ENCODE results near the gene SAMM50. TPM values are rescaled to one million over a fixed set of nuclear protein-coding genes. Genes with fewer than 3 reads are reported as not detected.

Gene SAMM50
- total RNA-seq, 1 experiment from 2014 or later, result 67.2 TPM

DNA sequence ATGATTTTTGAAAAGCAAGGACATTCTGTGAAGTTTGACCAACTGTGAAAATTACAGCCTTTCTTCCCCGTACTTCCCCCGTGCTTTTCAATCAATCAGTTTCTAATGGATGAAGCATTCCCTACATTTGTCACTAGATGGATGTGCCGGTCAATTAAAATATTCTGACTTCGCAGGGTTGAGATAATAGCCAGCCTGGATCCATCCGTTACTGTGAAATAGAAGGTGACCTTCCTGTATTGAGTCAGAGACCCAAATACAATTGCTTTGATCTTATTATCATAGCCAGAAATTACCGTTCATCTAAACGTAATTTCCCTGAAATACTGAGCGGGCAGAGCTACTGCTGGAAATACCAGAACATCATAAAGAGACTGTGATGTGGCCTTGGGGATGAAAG is 47.8 kb downstream of the SAMM50 start:
- no TSS peak for BruUV-seq (replicated peaks)
- intact Hi-C loops (cut with micrococcal nuclease; ENCODE audit: unreplicated experiment), result no loop called here
- ChIA-PET CTCF (no interaction called here), POLR2A (ENCODE audit: low non-redundant PET) (no interaction called here)
- Histone ChIP-seq H3K36me3 (ENCODE audit: insufficient read depth, low read length, poor library complexity, severe bottlenecking) (peaks cover 4% of the 10 kb centered on the region), H3K4me1 (ENCODE audit: insufficient read depth, low read length, poor library complexity, severe bottlenecking) (no peaks in the 10 kb centered on the region), H3K27me3 (replicated peaks; ENCODE audit: insufficient read depth, low read depth, low read length, poor library complexity) (no peaks in the 10 kb centered on the region), H3K4me3 (ENCODE audit: low read depth, low read length, poor library complexity, severe bottlenecking) (no peak overlapping the region), H3K9me3 (ENCODE audit: low read depth, low read length, poor library complexity, severe bottlenecking) (no peaks in the 10 kb centered on the region), H3K27ac (ENCODE audit: low read depth, low read length, poor library complexity, severe bottlenecking) (no peak overlapping the region)
- no peak for TF ChIP-seq EZH2 (IDR thresholded peaks at IDR 0.05; ENCODE audit: borderline replicate concordance, low read depth, low read length, poor library complexity, severe bottlenecking)
- TF ChIP-seq, protein P1, sequence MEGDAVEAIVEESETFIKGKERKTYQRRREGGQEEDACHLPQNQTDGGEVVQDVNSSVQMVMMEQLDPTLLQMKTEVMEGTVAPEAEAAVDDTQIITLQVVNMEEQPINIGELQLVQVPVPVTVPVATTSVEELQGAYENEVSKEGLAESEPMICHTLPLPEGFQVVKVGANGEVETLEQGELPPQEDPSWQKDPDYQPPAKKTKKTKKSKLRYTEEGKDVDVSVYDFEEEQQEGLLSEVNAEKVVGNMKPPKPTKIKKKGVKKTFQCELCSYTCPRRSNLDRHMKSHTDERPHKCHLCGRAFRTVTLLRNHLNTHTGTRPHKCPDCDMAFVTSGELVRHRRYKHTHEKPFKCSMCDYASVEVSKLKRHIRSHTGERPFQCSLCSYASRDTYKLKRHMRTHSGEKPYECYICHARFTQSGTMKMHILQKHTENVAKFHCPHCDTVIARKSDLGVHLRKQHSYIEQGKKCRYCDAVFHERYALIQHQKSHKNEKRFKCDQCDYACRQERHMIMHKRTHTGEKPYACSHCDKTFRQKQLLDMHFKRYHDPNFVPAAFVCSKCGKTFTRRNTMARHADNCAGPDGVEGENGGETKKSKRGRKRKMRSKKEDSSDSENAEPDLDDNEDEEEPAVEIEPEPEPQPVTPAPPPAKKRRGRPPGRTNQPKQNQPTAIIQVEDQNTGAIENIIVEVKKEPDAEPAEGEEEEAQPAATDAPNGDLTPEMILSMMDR (conservative IDR thresholded peaks at IDR 0.05; ENCODE audit: low read depth, low read length), result no peak
- no peak for DNase-seq (ENCODE audit: low spot score)

DNA sequence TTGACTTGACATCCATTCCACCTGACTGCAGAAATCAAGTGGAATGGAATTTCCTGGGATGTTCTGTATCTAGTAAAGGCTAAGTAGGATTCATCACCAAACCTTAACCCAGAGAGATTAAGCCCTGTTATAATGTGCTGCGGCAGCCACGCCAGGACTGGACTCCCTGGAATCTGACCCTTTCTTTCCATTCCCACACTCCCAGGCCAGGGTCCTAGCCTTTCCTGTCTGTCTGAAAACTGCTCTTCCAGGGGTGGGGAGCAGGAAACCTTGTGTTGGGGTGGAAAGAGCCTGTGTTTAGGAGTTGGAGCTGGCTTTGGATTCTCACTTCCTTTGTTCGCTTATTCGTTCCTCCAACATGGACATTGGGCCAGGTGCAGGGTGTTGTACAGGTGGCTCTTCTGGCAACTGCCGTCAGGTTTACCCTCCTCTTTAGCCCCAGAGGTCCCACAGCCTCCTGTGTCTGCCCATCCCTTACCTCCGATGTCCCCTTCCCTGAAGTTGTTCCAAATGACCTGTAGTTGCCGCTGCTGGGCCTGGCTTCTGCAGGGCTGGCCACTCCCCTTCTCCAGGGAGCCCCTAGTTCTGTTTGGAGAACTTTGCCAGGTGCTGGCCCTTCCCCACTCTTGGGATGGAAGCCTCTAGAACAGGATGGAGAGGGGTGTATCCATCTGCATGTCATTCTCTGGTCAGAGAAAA is 48.3 kb downstream of the SAMM50 start:
- ChIA-PET POLR2A (ENCODE audit: low non-redundant PET) (no interaction called here), CTCF (no interaction called here)
- no peak overlapping the region for H3K4me3 ChIP-seq (ENCODE audit: low read depth, low read length, poor library complexity, severe bottlenecking)
- DNase-seq (ENCODE audit: low spot score), result no peak
- BruUV-seq (replicated peaks), result no TSS peak
- intact Hi-C loops (cut with micrococcal nuclease; ENCODE audit: unreplicated experiment), result no loop called here
- no peak overlapping the region for H3K27ac ChIP-seq (ENCODE audit: low read depth, low read length, poor library complexity, severe bottlenecking)
- H3K27me3 ChIP-seq (replicated peaks; ENCODE audit: insufficient read depth, low read depth, low read length, poor library complexity), result no peaks in the 10 kb centered on the region
- H3K36me3 ChIP-seq (ENCODE audit: insufficient read depth, low read length, poor library complexity, severe bottlenecking), result peaks cover 3% of the 10 kb centered on the region
- H3K9me3 ChIP-seq (ENCODE audit: low read depth, low read length, poor library complexity, severe bottlenecking), result no peaks in the 10 kb centered on the region
- TF ChIP-seq EZH2 (IDR thresholded peaks at IDR 0.05; ENCODE audit: borderline replicate concordance, low read depth, low read length, poor library complexity, severe bottlenecking), result no peak
- TF ChIP-seq, protein P1 (conservative IDR thresholded peaks at IDR 0.05; ENCODE audit: low read depth, low read length), result no peak
- H3K4me1 ChIP-seq (ENCODE audit: insufficient read depth, low read length, poor library complexity, severe bottlenecking), result no peaks in the 10 kb centered on the region

DNA sequence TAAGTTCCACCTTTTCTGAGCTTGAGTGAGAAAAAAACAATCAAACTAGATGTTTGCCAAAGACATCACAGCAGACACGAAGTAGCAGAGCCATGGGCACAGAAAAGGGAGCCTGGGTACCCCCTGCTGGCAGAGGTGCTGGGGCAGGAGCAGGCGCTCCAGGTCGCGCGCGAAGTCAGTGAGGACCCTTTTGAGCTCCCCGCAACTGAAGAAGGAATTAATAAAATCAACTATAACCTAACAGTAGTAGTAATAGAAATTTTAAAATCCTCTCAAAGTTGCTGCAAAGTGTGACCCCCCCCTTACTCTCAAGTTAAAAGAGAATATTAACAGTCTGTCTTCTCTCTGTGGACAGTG is 48.8 kb downstream of the SAMM50 start:
- intact Hi-C loops (cut with micrococcal nuclease; ENCODE audit: unreplicated experiment), result no loop called here
- H3K36me3 ChIP-seq (ENCODE audit: insufficient read depth, low read length, poor library complexity, severe bottlenecking), result no peaks in the 10 kb centered on the region
- DNase-seq (ENCODE audit: low spot score), result no peak
- H3K4me3 ChIP-seq (ENCODE audit: low read depth, low read length, poor library complexity, severe bottlenecking), result no peak overlapping the region
- H3K27ac ChIP-seq (ENCODE audit: low read depth, low read length, poor library complexity, severe bottlenecking), result no peak overlapping the region
- BruUV-seq (replicated peaks), result no TSS peak
- no peak for TF ChIP-seq EZH2 (IDR thresholded peaks at IDR 0.05; ENCODE audit: borderline replicate concordance, low read depth, low read length, poor library complexity, severe bottlenecking)
- TF ChIP-seq, protein P1 (conservative IDR thresholded peaks at IDR 0.05; ENCODE audit: low read depth, low read length), result no peak
- H3K27me3 ChIP-seq (replicated peaks; ENCODE audit: insufficient read depth, low read depth, low read length, poor library complexity), result no peaks in the 10 kb centered on the region
- no peaks in the 10 kb centered on the region for H3K9me3 ChIP-seq (ENCODE audit: low read depth, low read length, poor library complexity, severe bottlenecking)
- CTCF ChIA-PET, result no interaction called here
- H3K4me1 ChIP-seq (ENCODE audit: insufficient read depth, low read length, poor library complexity, severe bottlenecking), result no peaks in the 10 kb centered on the region
- POLR2A ChIA-PET (ENCODE audit: low non-redundant PET), result no interaction called here
